NCI-H748 (cell line): ENCODE results near the gene AP4B1.
"Not testable (repeated sequence)": the region's sequence is repeated elsewhere in the genome, so short reads cannot be mapped to it uniquely, and the experiment has no call there.

Source experiments
- DNase-seq: peaks from one replicate; lab custom pipeline; 2025; ENCODE audit not compliant: unreplicated experiment; lab: John Stamatoyannopoulos, UW

AP4B1 gene

DNA sequence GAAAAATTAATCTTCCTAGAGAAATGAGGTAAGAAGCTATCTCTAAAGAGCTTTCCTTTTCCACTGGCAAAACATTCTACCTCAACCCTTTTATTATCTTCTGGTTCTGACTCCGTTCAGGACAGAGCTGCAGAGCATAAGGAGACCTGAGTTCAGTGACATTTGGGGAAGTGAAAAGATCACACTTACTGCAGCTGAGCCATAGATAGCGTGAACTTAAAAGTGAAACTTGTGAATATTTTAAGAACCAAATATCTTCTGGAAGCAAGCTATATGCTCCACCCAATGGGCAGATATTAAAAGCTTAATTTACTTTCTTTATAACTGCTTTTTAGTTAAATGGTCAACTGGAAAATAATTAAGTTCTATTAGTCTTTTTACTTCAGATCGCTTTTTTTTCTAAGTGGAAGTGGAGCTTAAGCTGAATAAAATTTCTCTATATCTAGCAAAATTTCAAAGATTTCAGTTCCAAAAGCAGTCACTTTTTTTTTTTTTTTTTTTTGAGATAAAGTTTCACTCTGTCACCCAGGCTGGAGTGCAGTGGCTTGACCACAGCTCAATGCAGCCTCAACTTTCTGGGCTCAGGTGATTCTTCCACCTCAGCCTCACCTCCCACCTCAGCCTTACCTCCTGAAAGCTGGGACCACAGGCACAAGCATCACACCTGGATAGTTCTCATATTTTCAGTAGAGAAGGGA is 45.0 kb downstream of the AP4B1 start:
- no peak for DNase-seq

DNA sequence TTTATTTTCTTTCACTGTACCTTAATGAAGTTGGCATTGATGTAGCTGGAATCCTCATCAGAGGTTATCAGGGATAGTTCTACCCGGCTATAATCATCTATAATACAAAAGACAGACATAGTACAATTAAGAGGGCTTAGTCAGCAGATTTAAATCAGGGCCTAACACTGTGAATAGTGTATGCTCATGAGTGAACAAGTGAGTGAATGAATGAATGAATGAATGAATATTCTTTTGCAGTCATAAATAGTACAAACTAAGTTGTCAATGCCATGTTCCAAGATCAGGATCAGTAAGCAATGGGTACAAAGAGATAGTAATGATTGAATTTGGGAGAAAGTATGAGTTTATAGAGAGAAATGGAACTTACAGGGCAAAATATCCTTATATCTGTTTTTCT is 45.6 kb downstream of the AP4B1 start:
- DNase-seq = no peak

DNA sequence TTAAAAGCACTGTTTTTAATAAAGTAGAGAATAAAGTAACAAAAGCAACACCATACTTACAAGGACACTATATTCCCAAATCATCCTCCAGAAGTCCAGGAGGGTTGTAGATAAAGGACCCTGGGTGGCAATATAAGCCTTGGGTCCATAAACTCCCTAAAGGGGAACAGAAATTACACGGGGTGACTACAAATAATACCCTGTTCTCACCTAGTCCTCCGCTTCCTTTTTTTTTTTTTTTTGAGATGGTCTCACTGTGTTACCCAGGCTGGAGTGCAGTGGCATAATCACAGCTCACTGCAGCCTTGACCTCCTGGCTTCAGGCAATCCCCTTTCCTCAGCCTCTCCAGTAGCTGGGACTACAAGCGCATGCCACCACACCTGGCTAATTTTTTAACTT is 46.2 kb downstream of the AP4B1 start:
- no peak for DNase-seq

GRCh38 chr1:113857776-113858175 is 46.8 kb downstream of the AP4B1 start:
- DNase-seq = no peak

GRCh38 chr1:113856401-113856790 is 48.2 kb downstream of the AP4B1 start:
- no peak for DNase-seq

GRCh38 chr1:113855630-113856400 is 48.8 kb downstream of the AP4B1 start:
- DNase-seq = no peak

DNA sequence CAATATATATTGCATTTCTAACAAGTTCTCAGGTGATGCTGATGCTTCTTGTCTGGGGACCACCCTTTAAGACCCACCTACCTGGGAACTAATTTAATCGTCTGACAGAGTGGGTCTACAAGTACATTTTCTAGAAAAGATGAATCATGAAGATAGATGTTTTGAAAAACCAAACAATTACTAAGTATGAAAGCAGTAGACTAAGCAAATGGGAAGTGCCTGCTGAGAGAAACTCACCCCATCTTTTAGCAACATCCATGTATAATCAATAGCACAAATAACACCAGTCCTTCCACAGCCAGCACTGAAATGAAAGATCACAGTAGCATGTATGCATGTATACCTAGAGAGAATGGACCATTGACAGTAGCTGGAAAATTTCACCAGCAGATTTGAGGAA is 50.4 kb downstream of the AP4B1 start:
- no peak for DNase-seq

DNA sequence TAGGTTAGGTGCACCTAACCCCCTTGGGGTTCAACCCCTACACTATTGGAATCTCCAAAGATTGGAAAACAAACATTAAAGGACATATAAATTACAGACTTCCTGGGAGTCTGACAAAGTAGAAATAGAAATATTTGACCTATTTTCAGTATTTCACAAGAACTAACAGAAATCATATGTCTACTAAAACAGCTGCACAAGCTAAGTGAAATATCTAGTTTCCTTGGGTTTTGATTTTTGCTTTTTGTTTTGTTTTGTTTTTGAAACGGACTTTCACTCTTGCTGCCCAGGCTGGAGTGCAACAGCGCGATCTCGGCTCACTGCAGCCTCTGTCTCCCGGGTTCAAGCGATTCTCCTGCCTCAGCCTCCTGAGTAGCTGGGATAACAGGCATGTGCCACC is 51.9 kb downstream of the AP4B1 start:
- not testable (repeated sequence) for DNase-seq

DNA sequence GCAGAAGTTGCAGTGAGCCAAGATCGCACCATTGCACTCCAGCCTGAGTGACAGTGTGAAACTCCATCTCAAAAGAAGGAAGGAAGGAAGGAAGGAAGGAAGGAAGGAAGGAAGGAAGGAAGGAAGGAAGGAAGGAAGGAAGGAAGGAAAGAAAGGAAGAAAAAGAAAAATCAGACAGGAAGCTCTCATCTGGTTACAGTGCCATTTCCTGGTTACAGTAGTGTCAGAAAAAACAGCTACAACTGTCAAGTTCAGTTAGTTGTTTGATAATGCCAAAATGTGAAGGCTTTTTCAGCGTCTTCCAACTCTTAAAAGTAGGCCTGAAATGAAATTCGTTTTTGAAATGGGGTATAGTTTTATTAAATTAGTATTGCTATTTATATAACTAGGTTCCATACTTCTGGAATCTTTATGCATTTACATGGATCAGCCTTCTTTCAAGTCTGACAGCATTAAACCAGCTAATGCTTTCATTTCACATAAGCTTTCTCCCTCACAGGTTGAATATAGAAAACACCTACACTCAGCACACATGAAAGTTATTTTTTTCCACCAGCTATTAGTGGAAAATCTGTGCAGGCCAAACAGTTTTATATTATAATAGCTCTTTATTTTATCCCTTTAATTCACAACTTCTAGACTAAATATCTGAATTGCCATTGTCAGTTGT is 54.3 kb downstream of the AP4B1 start:
- no peak for DNase-seq

DNA sequence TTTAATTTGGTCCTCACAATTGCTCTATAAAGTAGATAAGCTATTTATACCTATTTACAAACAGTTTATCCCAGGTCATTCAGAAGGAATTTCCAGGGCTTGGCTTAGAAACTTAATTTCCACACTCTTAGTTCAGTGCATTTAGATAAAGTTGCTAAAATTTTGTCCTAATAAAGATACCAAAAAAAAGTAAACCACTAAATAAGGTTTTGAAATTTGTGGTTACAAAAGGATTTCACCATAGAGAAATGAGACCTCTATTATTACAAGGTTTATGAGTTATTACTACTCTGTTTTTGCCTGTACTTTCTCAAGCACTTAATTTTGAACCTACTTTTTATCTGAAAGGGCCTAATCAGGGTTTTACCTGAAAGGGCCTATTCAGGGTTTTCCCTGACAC is 55.5 kb downstream of the AP4B1 start:
- no peak for DNase-seq

DNA sequence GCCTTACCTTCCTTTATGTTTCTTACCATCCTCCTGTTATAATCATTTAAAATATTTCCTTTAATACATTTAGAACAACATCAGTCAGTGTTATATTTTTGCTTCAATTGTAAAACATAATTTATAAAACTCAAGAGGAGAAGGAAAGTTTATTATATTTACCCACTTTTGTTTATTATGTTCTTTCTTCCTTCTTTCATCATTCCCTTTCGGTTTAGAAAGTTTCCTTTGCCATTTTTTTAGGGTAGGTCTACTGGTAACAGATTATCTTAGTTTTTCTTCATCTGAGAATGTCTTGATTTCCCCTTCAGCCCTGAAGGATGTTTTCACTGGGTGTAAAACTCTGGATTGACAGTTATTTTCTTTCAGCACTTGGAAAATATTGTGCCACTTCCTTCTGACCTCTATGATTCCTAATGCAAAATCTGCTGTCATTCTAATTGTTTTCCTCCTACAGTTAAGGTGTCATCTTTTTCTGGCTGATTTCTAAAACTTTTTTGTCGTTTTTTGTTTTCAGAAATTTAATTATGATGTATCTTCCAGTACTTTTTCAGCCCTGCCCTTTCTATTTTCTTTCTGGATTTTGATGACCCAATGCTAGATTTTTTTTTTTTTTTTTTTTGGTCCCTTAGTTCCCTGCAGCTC is 58.1 kb downstream of the AP4B1 start:
- no peak for DNase-seq
